K562 treated with DMSO at 1 percent for 12 hours (cell line): ENCODE data around the gene RECK. TPM values are rescaled to one million over a fixed set of nuclear protein-coding genes. Genes with fewer than 3 reads are reported as not detected.

ENCODE experiments used
- total RNA-seq: library from RNA; unstranded; fragments of 300-600 nt; gene quantifications from 2 replicates; pipeline ENCODE4 v1.2.3, GENCODE V29; 2022; ENCODE audit not compliant: insufficient read depth

Gene RECK, protein sequence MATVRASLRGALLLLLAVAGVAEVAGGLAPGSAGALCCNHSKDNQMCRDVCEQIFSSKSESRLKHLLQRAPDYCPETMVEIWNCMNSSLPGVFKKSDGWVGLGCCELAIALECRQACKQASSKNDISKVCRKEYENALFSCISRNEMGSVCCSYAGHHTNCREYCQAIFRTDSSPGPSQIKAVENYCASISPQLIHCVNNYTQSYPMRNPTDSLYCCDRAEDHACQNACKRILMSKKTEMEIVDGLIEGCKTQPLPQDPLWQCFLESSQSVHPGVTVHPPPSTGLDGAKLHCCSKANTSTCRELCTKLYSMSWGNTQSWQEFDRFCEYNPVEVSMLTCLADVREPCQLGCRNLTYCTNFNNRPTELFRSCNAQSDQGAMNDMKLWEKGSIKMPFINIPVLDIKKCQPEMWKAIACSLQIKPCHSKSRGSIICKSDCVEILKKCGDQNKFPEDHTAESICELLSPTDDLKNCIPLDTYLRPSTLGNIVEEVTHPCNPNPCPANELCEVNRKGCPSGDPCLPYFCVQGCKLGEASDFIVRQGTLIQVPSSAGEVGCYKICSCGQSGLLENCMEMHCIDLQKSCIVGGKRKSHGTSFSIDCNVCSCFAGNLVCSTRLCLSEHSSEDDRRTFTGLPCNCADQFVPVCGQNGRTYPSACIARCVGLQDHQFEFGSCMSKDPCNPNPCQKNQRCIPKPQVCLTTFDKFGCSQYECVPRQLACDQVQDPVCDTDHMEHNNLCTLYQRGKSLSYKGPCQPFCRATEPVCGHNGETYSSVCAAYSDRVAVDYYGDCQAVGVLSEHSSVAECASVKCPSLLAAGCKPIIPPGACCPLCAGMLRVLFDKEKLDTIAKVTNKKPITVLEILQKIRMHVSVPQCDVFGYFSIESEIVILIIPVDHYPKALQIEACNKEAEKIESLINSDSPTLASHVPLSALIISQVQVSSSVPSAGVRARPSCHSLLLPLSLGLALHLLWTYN
- total RNA-seq, result 0.35 TPM in 1 of 2 replicates, not detected in the other

DNA sequence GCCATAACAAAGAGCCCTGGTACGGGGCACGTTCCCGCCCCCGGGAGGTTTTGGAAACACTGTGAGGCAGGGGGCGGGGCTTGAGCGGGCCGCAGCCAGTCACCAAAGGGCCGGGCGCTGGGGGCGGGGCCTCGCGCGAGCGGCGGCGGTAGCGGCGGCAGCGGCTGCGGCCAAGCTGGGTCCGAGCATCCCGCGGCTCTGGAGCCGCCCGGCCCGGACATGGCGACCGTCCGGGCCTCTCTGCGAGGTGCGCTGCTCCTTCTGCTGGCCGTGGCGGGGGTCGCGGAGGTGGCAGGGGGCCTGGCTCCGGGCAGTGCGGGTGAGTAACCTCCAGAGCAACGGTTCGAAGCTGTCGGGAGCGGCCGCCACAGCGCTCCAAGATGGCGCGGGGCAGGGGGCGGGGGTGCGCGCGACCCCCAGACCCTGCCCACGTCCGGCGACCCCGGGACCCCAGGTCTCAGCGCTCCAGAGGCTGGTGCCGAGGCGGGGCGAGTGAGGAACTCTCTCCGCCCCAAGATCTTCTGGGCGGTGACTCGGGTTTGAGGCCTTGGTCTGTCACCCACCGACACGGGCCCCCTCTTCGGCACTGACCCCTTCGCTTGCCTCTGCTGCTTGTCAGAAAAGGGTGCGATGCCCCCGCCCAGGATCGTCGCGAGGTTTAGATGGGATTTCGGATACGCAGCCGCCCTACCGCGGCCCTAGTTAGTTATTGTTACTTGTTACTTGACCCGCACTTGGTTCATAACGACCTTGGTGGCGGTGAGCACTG lies at the start of gene RECK:
Gene RECK (plus strand): TSS at position 134 of the 769 bp plus-strand sequence. CDS start 86 bp downstream, at position 220.

DNA sequence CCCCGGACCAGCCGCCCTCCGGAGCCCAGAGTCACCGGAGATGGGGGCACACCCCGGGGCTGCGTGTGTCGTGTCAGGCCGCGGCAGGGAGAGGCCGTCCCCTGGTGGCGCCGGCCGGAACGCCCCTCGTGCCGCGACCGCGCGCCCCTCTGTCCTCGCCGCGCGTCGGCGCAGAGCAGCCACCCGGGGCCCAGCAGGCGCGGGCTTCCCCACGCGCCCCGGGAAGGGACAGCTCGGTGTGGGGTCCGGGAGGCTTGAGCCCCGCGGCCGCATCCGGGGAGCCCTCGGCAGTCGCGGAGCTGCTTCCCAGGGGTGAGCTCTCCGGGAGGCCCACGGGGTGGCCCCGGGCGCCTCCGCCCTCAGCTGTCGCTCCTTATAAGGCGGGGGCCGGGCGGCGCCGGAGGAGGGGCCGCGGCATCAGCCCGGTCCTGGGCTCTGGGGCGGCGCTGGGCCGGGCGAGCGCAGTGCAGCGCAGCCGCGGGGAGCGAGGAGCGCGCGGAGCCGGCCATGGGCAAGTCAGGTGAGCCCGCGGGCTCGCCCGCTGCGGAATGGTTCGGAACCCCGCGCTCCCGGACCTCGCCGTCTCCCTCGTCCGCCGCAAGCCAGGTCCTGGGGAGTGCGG lies 99.7 kb downstream of the RECK start, which contains the start of gene GLIPR2:
Gene GLIPR2 (plus strand): TSS at position 462 of the 622 bp plus-strand sequence. CDS start 46 bp downstream, at position 508.

DNA sequence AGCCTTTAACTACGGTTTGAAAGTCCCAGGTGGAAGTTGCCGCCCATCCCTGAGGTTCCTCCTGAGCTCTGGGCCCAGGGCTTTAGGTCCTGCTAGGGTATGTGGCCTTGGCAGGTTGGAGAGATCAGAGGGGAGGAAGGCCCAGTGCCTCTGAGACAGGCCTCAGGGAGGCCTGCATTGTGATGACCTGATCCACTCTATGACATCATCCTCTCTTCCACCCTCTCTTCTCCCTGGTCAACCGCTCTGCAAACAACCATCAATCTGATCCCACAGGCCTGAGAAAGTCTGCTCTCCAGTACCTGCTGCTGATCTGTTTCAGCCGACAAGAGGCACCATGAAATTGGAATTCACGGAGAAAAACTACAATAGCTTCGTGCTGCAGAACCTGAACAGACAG lies 132.5 kb downstream of the RECK start, which contains the start of gene CCIN:
Gene CCIN (plus strand): TSS at position 223 of the 400 bp plus-strand sequence. CDS start 115 bp downstream, at position 338.

Other genes with a start within 250 kb of the RECK start
- gene NPR2, start 245.3 kb upstream of the RECK start, total RNA-seq, result 1.5 and 3.2 TPM in 2 replicates
- not detected in 2 replicates for gene SPAG8, start 224.7 kb upstream of the RECK start, total RNA-seq
- 60.7 and 93.3 TPM in 2 replicates for gene HINT2, start 221.9 kb upstream of the RECK start, total RNA-seq
- not detected in 2 replicates for gene FAM221B, start 208.2 kb upstream of the RECK start, total RNA-seq
- gene TMEM8B, start 207.7 kb upstream of the RECK start, total RNA-seq, result 2.4 and 4.2 TPM in 2 replicates
- gene OR13J1, start 166.5 kb upstream of the RECK start, total RNA-seq, result not detected in 2 replicates
- not detected in 2 replicates for gene HRCT1, start 130.7 kb upstream of the RECK start, total RNA-seq
- not detected in 2 replicates for gene SPAAR, start 127.4 kb upstream of the RECK start, total RNA-seq
- not detected in 2 replicates for gene OR2S2, start 78.8 kb upstream of the RECK start, total RNA-seq
- 6.9 TPM in 2 replicates for gene GLIPR2, start 99.8 kb downstream of the RECK start, total RNA-seq
- gene CCIN, start 132.5 kb downstream of the RECK start, total RNA-seq, result not detected in 2 replicates
- gene CLTA, start 154.0 kb downstream of the RECK start, total RNA-seq, result 332 and 335 TPM in 2 replicates
- gene GNE, start 221.5 kb downstream of the RECK start, total RNA-seq, result 4.3 and 12.3 TPM in 2 replicates